ENCODE results near the gene CD14.
"Not testable (repeated sequence)": the region's sequence is repeated elsewhere in the genome, so short reads cannot be mapped to it uniquely, and the experiment has no call there.

The CD14 gene

DNA sequence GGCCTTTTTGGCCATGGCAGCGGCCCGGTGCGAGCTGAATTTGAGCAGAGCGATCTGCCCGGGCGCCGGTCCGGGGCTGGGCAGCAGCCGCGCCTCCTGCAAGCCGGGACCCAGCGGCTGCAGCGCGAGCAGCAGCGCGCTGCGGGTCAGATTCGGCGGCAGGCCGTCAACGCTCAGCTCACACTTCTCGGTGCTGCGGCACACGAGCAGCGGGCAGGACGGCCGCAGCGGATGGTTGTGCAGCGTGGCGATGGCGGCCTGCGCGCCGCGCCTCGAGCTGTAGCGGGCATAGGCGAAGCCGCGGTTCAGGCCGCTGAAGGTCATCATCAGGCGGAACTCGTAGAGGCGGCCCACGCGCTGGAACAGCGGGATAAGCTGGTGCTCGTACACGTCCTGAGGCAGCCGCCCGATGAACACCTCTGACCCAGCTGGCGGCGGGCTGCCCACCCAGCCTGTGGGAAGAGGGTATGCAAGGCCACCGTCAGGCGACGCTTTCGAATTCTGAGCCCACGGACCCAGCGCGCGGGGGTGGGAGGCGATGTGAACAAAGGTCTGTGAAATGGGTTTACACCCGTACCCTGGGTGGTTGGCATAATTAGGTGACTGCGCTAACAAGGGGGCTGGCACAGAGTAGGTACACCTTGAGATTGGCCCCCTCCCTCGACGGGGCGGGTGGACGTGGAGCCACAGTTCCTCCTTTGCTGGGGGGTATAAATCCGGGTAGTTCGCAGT is 39.6 kb upstream of the CD14 start:
- TF ChIP-seq, protein P1, sequence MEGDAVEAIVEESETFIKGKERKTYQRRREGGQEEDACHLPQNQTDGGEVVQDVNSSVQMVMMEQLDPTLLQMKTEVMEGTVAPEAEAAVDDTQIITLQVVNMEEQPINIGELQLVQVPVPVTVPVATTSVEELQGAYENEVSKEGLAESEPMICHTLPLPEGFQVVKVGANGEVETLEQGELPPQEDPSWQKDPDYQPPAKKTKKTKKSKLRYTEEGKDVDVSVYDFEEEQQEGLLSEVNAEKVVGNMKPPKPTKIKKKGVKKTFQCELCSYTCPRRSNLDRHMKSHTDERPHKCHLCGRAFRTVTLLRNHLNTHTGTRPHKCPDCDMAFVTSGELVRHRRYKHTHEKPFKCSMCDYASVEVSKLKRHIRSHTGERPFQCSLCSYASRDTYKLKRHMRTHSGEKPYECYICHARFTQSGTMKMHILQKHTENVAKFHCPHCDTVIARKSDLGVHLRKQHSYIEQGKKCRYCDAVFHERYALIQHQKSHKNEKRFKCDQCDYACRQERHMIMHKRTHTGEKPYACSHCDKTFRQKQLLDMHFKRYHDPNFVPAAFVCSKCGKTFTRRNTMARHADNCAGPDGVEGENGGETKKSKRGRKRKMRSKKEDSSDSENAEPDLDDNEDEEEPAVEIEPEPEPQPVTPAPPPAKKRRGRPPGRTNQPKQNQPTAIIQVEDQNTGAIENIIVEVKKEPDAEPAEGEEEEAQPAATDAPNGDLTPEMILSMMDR (IDR thresholded peaks at IDR 0.05; ENCODE audit: low read depth, low read length, missing control alignments) = no peak
- DNase-seq (ENCODE audit: low read depth) = no peak
- in situ Hi-C loops (cut with HindIII; ENCODE audit: low sequenced_read_pairs) = no loop called here
- no peak overlapping the region for H3K4me3 ChIP-seq (ENCODE audit: low read depth, low read length)

DNA sequence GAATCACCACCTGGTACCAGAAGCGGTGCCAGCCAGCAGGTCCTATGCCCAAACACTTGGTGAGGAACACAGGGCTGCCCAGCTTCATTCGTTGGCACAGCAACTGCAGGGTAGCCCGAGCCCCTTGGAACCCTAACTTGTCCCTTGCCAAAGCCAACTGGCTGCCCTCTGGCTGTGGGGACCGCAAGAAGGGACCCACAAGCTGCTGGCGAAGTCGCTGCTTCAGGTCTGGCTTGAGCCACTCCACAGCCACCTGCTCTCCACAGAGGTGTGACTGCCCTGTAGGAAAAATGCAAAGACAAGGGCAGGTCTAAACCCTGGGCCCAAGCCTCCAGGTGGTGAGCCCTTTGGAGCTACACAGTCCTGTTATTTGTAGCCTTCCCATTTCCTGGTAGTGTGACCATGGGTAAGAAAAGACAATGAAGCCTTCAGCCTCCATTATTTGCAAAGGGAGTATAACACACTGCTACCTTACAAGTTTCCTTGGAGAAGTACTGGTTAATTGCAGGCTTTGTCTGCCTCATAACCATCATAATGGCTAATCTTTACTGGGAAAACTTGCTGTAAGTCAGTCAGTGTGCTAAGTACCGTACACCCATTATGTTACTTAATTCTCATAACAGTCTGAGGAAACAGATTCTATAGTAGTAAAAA is 38.6 kb upstream of the CD14 start:
- TF ChIP-seq, protein P1 (IDR thresholded peaks at IDR 0.05; ENCODE audit: low read depth, low read length, missing control alignments) = no peak
- no peak for DNase-seq (ENCODE audit: low read depth)
- in situ Hi-C loops (cut with HindIII; ENCODE audit: low sequenced_read_pairs) = no loop called here
- H3K4me3 ChIP-seq (ENCODE audit: low read depth, low read length) = no peak overlapping the region

DNA sequence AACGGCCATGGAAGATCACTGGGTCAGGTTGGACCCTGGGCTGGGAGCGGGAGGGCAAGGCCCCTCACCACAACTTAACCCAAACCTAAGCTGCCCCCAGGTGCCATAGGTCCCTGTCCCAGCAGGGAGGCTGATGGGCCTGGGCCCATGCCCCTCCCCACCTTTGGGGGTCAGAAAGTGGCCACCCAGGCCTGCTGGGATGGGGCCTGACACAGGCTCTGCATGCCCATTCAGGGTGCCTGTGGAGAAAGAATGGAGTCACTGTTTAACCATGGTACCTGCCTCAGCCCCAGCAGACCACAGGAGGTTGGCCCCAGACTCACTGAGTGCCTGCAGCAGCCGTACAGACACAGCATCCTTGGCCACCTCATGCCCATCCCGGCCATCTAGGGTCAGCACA is 38.1 kb upstream of the CD14 start:
- H3K4me3 ChIP-seq (ENCODE audit: low read depth, low read length); DNase-seq (ENCODE audit: low read depth); in situ Hi-C loops (cut with HindIII; ENCODE audit: low sequenced_read_pairs): not testable (repeated sequence)

DNA sequence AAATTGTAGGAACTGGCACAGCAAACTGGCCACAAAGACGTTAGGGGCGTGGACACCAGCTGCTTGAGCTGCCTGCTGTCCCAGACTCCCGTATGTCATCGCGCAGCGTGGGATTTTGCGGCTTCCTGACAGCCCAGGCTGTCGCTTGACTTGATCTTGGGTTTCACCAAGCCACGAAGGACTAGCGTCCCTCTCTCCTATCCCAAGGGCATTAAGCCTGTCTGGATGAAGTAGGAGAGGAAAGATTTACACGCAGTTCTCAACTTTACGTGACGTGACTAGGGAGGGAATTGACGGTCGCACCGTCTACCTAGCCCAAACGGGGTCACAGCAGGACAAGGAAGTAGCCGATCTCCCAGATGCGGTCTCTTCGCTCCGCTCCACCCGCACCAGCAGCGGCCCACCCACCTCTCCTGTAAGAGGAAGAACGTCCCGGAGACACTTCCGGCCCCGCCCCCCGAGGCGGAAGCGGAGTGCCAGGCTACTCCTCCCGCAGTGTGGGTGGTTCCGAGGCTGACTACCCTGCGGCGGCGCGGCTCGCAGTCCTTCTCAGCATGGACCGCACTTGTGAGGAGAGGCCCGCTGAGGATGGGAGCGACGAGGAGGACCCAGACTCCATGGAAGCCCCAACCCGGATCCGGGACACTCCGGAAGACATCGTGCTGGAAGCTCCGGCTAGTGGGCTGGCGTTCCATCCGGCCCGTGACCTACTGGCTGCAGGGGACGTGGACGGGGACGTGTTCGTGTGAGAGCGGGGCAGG is 31.6 kb upstream of the CD14 start, which contains the start of gene WDR55:
TSS of gene WDR55 (plus strand) at position 546 of the 761 bp plus-strand sequence. CDS start at position 555, 9 bp downstream.
- in situ Hi-C loops (cut with HindIII; ENCODE audit: low sequenced_read_pairs) = no loop called here
- H3K4me3 ChIP-seq (ENCODE audit: low read depth, low read length) = peak within 1 kb of the TSS; percentile 86
- TF ChIP-seq, protein P1 (IDR thresholded peaks at IDR 0.05; ENCODE audit: low read depth, low read length, missing control alignments) = no peak
- peak; percentile 67 for DNase-seq (ENCODE audit: low read depth)

DNA sequence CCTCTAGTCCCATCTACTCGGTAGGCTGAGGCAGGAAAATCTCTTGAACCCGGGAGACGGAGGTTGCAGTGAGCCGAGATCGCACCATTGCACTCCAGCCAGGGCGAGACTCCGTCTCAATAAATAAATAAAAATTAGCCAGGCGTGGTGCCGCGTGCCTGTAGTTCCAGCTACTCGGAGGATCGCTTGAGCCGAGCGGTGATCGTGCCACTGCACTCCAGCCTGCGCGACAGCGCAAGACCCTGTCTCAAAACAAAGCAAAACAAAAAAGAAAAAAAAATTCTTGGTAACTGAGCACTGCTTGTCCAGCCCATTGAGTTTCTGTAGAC is 31.0 kb upstream of the CD14 start:
- DNase-seq (ENCODE audit: low read depth) = no peak
- H3K4me3 ChIP-seq (ENCODE audit: low read depth, low read length) = peak overlapping the region; percentile 86
- TF ChIP-seq, protein P1 (IDR thresholded peaks at IDR 0.05; ENCODE audit: low read depth, low read length, missing control alignments) = no peak
- in situ Hi-C loops (cut with HindIII; ENCODE audit: low sequenced_read_pairs) = no loop called here

DNA sequence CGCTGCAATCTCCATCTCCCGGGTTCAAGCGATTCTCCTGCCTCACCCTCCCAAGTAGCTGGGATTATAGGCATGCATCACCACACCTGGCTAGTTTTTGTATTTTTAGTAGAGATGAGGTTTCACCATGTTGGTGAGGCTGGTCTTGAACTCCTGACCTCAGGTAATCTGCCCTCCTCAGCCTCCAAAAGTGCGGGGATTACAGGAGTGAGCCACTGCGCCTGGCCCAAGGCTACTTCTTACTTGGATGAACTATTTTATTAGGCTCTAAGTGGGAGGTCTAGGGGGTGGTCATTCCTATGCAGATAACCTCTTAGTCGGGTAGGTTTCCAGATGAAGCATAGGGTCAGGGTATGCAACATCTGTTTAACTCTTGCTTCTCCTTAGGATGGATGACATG is 27.4 kb upstream of the CD14 start:
- in situ Hi-C loops (cut with HindIII; ENCODE audit: low sequenced_read_pairs); DNase-seq (ENCODE audit: low read depth); H3K4me3 ChIP-seq (ENCODE audit: low read depth, low read length): not testable (repeated sequence)

DNA sequence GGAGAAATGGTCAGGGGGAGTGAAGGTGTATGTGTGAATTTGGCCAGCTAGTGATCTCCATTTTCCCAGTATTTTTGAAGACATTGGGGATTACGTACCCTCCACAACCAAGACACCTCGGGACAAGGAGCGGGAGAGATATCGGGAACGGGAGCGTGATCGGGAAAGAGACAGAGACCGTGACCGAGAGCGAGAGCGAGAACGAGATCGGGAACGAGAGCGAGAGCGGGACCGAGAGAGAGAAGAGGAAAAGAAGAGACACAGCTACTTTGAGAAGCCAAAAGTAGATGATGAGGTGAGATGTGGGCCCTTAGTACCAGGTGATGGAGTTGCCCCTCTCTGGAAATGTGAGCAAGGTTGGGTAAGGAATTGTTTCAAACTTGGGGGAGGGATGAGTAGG is 25.9 kb upstream of the CD14 start:
- in situ Hi-C loops (cut with HindIII; ENCODE audit: low sequenced_read_pairs) = no loop called here

More for the DNA sequence above, 25.9 kb upstream of the CD14 start:
- H3K4me3 ChIP-seq (ENCODE audit: low read depth, low read length) = no peak overlapping the region
- TF ChIP-seq, protein P1 (IDR thresholded peaks at IDR 0.05; ENCODE audit: low read depth, low read length, missing control alignments) = no peak
- DNase-seq (ENCODE audit: low read depth) = no peak
